ENCODE measurements around the gene AMZ2. TPM values are rescaled to one million over a fixed set of nuclear protein-coding genes. Genes with fewer than 3 reads are reported as not detected.
A peak's percentile ranks its signal among the peaks of the same experiment; 100 is the strongest.
"Not testable (repeated sequence)": the region's sequence is repeated elsewhere in the genome, so short reads cannot be mapped to it uniquely, and the experiment has no call there.

Gene AMZ2
- total and polyA plus RNA-seq, 2 experiments from 2014 or later: 54.2 to 71.5 TPM

DNA sequence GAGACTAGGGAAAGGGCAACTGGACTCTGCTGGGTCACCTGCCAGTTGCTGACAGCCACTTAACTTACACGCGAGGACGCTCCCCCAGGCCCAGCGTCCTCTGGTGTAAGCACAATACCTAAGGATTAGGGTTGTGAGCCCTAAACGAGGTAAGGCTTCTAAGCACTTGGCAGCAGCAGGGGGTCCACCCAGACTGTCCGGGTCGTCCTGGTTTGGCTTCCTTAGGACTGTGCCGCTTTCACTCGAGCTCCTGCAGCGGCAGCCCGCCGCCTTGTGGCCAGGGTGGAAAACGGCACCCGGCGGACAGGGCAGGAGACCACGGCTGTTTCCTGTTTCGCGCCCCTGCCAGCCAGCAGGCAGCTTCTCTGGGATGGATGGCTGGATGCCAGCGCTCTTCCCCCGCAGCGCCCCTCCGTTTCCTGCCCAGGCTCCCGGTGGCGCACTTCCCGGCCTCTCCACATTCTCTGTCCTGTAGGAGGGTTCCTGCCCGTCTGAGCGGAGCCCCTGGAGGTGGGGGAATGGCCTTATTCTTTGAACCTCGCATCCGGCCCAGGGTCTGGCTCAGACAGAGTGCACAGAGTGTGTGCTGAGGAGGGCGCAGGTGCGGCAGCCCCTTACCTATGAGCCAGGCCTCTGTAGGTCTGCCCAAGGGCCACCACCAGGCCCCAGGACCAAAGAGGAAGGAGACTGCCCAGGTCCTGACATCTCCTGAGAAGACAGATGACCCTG is 47.0 kb upstream of the AMZ2 start:
- Histone ChIP-seq H3K4me3 (peak overlapping the region; percentile 72), H2AFZ (no peak overlapping the region), H4K20me1 (replicated peaks; ENCODE audit: insufficient read depth) (peaks cover 11% of the 10 kb centered on the region), H3K9me2 (ENCODE audit: insufficient read depth) (no peaks in the 10 kb centered on the region), H3K4me2 (peak overlapping the region; percentile 87), H3F3A (replicated peaks; ENCODE audit: low read depth) (0 out of 2 replicates have a peak, but pooled peaks cover 11% of the 10 kb centered on the region), H3K4me1 (ENCODE audit: insufficient read depth) (peaks cover 22% of the 10 kb centered on the region), H3K27ac (ENCODE audit: low read depth) (no peak overlapping the region), H3K27me3 (ENCODE audit: insufficient read depth) (peaks cover 92% of the 10 kb centered on the region), H3K36me3 (ENCODE audit: insufficient read depth) (no peaks in the 10 kb centered on the region), H3K79me2 (replicated peaks; ENCODE audit: insufficient read depth) (no peaks in the 10 kb centered on the region)
- Mint-ChIP-seq H3K4me3 (peak overlapping the region; percentile 67), H3K9me3 (peaks cover 4% of the 10 kb centered on the region; the same call in 2 of the 3 replicates), H3K27me3 (ENCODE audit: insufficient read depth, low read depth, poor library complexity) (peaks cover 86% of the 10 kb centered on the region), H3K36me3 (ENCODE audit: low read depth) (no peaks in the 10 kb centered on the region; the same call in 2 of the 3 replicates), H3K27ac (no peak overlapping the region), H3K4me1 (peaks cover 19% of the 10 kb centered on the region)
- peak; percentile 87 for DNase-seq (ENCODE audit: low spot score)
- TF ChIP-seq CTCF (conservative IDR thresholded peaks at IDR 0.05; ENCODE audit: low read depth in 2 of 2) (peak; percentile 68 to 89), EZH2phosphoT487 (IDR thresholded peaks at IDR 0.05; ENCODE audit: unreplicated experiment) (no peak), ZNF331 (CRISPR knock-in tag; IDR thresholded peaks at IDR 0.05; ENCODE audit: low read depth) (no peak)
- TF ChIP-seq, protein P1, sequence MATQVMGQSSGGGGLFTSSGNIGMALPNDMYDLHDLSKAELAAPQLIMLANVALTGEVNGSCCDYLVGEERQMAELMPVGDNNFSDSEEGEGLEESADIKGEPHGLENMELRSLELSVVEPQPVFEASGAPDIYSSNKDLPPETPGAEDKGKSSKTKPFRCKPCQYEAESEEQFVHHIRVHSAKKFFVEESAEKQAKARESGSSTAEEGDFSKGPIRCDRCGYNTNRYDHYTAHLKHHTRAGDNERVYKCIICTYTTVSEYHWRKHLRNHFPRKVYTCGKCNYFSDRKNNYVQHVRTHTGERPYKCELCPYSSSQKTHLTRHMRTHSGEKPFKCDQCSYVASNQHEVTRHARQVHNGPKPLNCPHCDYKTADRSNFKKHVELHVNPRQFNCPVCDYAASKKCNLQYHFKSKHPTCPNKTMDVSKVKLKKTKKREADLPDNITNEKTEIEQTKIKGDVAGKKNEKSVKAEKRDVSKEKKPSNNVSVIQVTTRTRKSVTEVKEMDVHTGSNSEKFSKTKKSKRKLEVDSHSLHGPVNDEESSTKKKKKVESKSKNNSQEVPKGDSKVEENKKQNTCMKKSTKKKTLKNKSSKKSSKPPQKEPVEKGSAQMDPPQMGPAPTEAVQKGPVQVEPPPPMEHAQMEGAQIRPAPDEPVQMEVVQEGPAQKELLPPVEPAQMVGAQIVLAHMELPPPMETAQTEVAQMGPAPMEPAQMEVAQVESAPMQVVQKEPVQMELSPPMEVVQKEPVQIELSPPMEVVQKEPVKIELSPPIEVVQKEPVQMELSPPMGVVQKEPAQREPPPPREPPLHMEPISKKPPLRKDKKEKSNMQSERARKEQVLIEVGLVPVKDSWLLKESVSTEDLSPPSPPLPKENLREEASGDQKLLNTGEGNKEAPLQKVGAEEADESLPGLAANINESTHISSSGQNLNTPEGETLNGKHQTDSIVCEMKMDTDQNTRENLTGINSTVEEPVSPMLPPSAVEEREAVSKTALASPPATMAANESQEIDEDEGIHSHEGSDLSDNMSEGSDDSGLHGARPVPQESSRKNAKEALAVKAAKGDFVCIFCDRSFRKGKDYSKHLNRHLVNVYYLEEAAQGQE (IDR thresholded peaks at IDR 0.05; ENCODE audit: unreplicated experiment): no peak
- peak; percentile 27 for ATAC-seq

GRCh38 chr17:68201418-68201771 is 46.4 kb upstream of the AMZ2 start:
- peaks cover 87% of the 10 kb centered on the region for H3K27me3 ChIP-seq (ENCODE audit: insufficient read depth)
- not testable (repeated sequence) for H3K27ac Mint-ChIP-seq; H3K9me3 Mint-ChIP-seq; DNase-seq (ENCODE audit: low spot score); H3K36me3 ChIP-seq (ENCODE audit: insufficient read depth); H3K79me2 ChIP-seq (replicated peaks; ENCODE audit: insufficient read depth); ATAC-seq; H2AFZ ChIP-seq; H3K9me2 ChIP-seq (ENCODE audit: insufficient read depth); H3K36me3 Mint-ChIP-seq (ENCODE audit: low read depth); H3K27ac ChIP-seq (ENCODE audit: low read depth)
- H3K4me3 ChIP-seq: peak overlapping the region; percentile 72
- peaks cover 82% of the 10 kb centered on the region for H3K27me3 Mint-ChIP-seq (ENCODE audit: insufficient read depth, low read depth, poor library complexity)
- 0 out of 2 replicates have a peak, but pooled peaks cover 11% of the 10 kb centered on the region for H3F3A ChIP-seq (replicated peaks; ENCODE audit: low read depth)
- H3K4me1 Mint-ChIP-seq: peaks cover 20% of the 10 kb centered on the region
- H3K4me3 Mint-ChIP-seq: peak overlapping the region; percentile 57; the same call in 1 of the 3 replicates
- H3K4me1 ChIP-seq (ENCODE audit: insufficient read depth): peaks cover 22% of the 10 kb centered on the region
- H3K4me2 ChIP-seq: peak overlapping the region; percentile 77
- peaks cover 11% of the 10 kb centered on the region for H4K20me1 ChIP-seq (replicated peaks; ENCODE audit: insufficient read depth)

DNA sequence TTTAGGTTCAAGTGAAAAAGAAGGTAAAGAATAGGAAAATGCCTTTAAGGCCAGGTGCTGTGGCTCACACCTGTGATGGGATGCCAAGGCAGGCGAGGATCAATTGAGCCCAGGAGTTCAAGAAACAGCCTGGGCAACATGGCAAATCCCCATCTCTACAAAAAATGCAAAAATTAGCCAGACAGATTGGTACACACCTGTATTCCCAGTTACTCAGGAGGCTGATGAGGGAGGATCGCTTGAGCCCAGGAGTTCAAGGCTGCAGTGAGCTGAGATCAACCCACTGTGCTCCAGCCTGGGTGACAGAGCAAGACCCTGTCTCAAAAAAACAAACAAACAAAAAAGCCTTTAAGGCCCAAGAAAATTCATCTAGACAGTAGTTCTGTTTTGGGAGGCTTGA is 45.5 kb upstream of the AMZ2 start:
- not testable (repeated sequence) for H3K27ac Mint-ChIP-seq; H3K9me2 ChIP-seq (ENCODE audit: insufficient read depth); H2AFZ ChIP-seq; ATAC-seq; H3K36me3 ChIP-seq (ENCODE audit: insufficient read depth); DNase-seq (ENCODE audit: low spot score); H3K79me2 ChIP-seq (replicated peaks; ENCODE audit: insufficient read depth); H3K4me3 ChIP-seq; H3K4me3 Mint-ChIP-seq; H3K4me2 ChIP-seq; H3K27ac ChIP-seq (ENCODE audit: low read depth)
- 0 out of 2 replicates have a peak, but pooled peaks cover 11% of the 10 kb centered on the region for H3F3A ChIP-seq (replicated peaks; ENCODE audit: low read depth)
- H4K20me1 ChIP-seq (replicated peaks; ENCODE audit: insufficient read depth): peaks cover 11% of the 10 kb centered on the region
- Mint-ChIP-seq H3K4me1 (peaks cover 28% of the 10 kb centered on the region), H3K9me3 (peaks cover 11% of the 10 kb centered on the region; the same call in 2 of the 3 replicates), H3K36me3 (ENCODE audit: low read depth) (peaks cover 11% of the 10 kb centered on the region), H3K27me3 (ENCODE audit: insufficient read depth, low read depth, poor library complexity) (peaks cover 72% of the 10 kb centered on the region)
- H3K27me3 ChIP-seq (ENCODE audit: insufficient read depth): peaks cover 78% of the 10 kb centered on the region
- peaks cover 28% of the 10 kb centered on the region for H3K4me1 ChIP-seq (ENCODE audit: insufficient read depth)

Measured in GM23338 (cell line).